Measurements from ENCODE around the gene FER1L5. TPM values are rescaled to one million over a fixed set of nuclear protein-coding genes. Genes with fewer than 3 reads are reported as not detected.

The FER1L5 gene
- total and polyA plus RNA-seq, 2 of the 8 experiments (the other 6 are each of a cell fraction or from before 2014, with no cell fraction given): 0.23 to 0.88 TPM

DNA sequence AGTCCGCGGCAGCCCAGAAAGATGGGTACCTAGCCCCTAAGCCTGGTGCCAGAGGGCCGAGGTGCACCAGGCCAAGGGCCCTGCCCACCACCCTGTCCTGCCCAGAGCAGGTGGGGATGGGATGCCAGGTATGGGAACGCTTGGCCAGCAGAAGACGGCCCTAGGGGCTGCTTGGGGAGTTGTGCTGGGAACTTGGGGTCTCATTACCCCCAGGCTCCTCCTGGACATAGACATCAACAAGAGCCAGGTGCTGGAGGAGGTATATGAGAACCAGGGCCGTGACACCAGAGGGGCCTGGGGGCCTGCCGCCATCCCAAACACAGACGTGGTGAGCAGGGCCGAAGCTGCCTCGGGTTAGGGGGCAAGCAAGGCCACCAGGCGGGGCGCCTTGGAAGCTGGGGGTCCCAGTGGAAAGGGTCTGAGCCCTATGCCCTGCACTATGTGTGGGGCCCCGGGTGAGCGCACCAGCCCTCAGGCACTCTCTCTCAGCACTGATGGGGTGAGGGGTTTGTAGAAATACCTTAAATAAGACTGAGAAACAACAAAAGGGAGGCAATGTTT, 46.9 kb downstream of the FER1L5 start:
- ChIA-PET POLR2A (ENCODE audit: partially characterized antibody) (interaction anchor here (0.6 to 0.9 kb wide), 3 partner anchors 13 to 28 kb away, joined by 3 to 4 read pairs (median 3); no protein-coding TSS in a partner anchor), CTCF (ENCODE audit: partially characterized antibody) (no interaction called here)
- Histone ChIP-seq H3K4me3 (ENCODE audit: extremely low read depth in 1 of 4, insufficient read depth in 2 of 4, low read depth in 3 of 4, low read length in 4 of 4) (no peak overlapping the region), H4K20me1 (replicated peaks in 1 of 2; ENCODE audit: control insufficient read depth in 1 of 2, insufficient read depth in 2 of 2, low read length in 2 of 2) (no peaks in the 10 kb centered on the region), H3K9me3 (ENCODE audit: insufficient read depth in 2 of 2, low read depth in 1 of 2, low read length in 1 of 2) (no peaks in the 10 kb centered on the region), H2AFZ (ENCODE audit: low read length) (no peak overlapping the region), H2BK120ac (replicated peaks; ENCODE audit: low read depth, low read length) (no peak overlapping the region), H3K4me2 (ENCODE audit: insufficient read depth in 1 of 2, low read depth in 2 of 2, low read length in 2 of 2) (no peak overlapping the region), H3K56ac (replicated peaks; ENCODE audit: insufficient read length, low read depth, low read length) (no peak overlapping the region), H3K79me1 (ENCODE audit: low read depth, low read length) (no peaks in the 10 kb centered on the region), H4K91ac (replicated peaks; ENCODE audit: insufficient read length, low read length) (no peak overlapping the region), H3K4ac (replicated peaks; ENCODE audit: insufficient read length, low read depth, low read length) (no peak overlapping the region), H3K18ac (ENCODE audit: extremely low read depth, low read length) (no peak overlapping the region), H3K79me2 (ENCODE audit: control insufficient read depth in 1 of 2, insufficient read depth in 2 of 2, low read length in 2 of 2) (no peaks in the 10 kb centered on the region), H3K27me3 (replicated peaks in 1 of 4; ENCODE audit: control insufficient read depth in 3 of 4, extremely low read depth in 1 of 4, insufficient read depth in 3 of 4, low read length in 3 of 4) (no peaks in the 10 kb centered on the region), H3K23me2 (ENCODE audit: low read depth, low read length) (no peaks in the 10 kb centered on the region), H3K9ac (replicated peaks in 1 of 4; ENCODE audit: extremely low read depth in 1 of 4, low read depth in 3 of 4, low read length in 3 of 4) (no peak overlapping the region), H4K5ac (ENCODE audit: insufficient read length, low read depth, low read length) (no peak overlapping the region), H3K36me3 (ENCODE audit: control insufficient read depth in 2 of 4, insufficient read depth in 4 of 4, low read length in 3 of 4) (no peaks in the 10 kb centered on the region), H2BK15ac (ENCODE audit: low read length) (no peak overlapping the region), H2BK12ac (ENCODE audit: low read depth, low read length) (no peak overlapping the region), H3K14ac (ENCODE audit: insufficient read length) (no peak overlapping the region), H3K27ac (ENCODE audit: low read depth, low read length) (no peak overlapping the region), H3K23ac (ENCODE audit: insufficient read length) (no peak overlapping the region), H2BK20ac (ENCODE audit: low read length) (no peak overlapping the region), H2AK5ac (ENCODE audit: low read depth, low read length) (no peak overlapping the region), H4K8ac (ENCODE audit: extremely low read depth, insufficient read depth, low read length) (peak overlapping the region; percentile 59; the same call in 1 of the 2 replicates), H2BK5ac (ENCODE audit: low read depth, low read length) (no peak overlapping the region), H3K4me1 (replicated peaks in 1 of 4; ENCODE audit: control insufficient read depth in 3 of 4, insufficient read depth in 4 of 4, low read length in 3 of 4) (peaks cover 0 to 6% (median under 1%) of the 10 kb centered on the region in 4 experiments; a peak in 3 of 7 replicates)
- 94% methylated on average over 14 of the region's 14 CpGs; no CpG with 5 or more reads in 1 of the 2 experiments for WGBS, 2 experiments (ENCODE audit: extremely low coverage in 1 of 2, insufficient coverage in 1 of 2, insufficient read length in 1 of 2, insufficient replicate concordance in 2 of 2, low coverage in 1 of 2, low lambda C conversion rate in 2 of 2, missing lambda C conversion rate in 1 of 2)
- TF ChIP-seq GABPA (IDR thresholded peaks at IDR 0.05; ENCODE audit: borderline replicate concordance, insufficient read depth, low read length): no peak
- no peak for TF ChIP-seq EP300 (IDR thresholded peaks at IDR 0.05; ENCODE audit: borderline replicate concordance in 1 of 2, low read depth in 2 of 2, low read length in 2 of 2)
- no peak for TF ChIP-seq KDM5A (IDR thresholded peaks at IDR 0.05; ENCODE audit: low read length)
- TF ChIP-seq POLR2A (IDR thresholded peaks at IDR 0.05; ENCODE audit: control extremely low read depth in 1 of 2, low read depth in 2 of 2, low read length in 2 of 2): no peak
- no peak for TF ChIP-seq SAP30 (IDR thresholded peaks at IDR 0.05; ENCODE audit: insufficient read depth, insufficient replicate concordance, low read length)
- no peak for TF ChIP-seq SP2 (IDR thresholded peaks at IDR 0.05; ENCODE audit: low read length)
- TF ChIP-seq TCF12 (IDR thresholded peaks at IDR 0.05; ENCODE audit: low read depth, low read length): no peak
- TF ChIP-seq ZNF274 (IDR thresholded peaks at IDR 0.05; ENCODE audit: borderline replicate concordance, extremely low read depth, low read length): no peak
- no peak for TF ChIP-seq POU5F1 (IDR thresholded peaks at IDR 0.05; ENCODE audit: low read depth, low read length)
- no peak for TF ChIP-seq TAF1 (IDR thresholded peaks at IDR 0.05; ENCODE audit: low read depth, low read length)
- TF ChIP-seq KDM1A (IDR thresholded peaks at IDR 0.05; ENCODE audit: borderline replicate concordance, low read length): no peak
- no peak for TF ChIP-seq TBP (IDR thresholded peaks at IDR 0.05; ENCODE audit: low read depth, low read length)
- TF ChIP-seq, protein P1, sequence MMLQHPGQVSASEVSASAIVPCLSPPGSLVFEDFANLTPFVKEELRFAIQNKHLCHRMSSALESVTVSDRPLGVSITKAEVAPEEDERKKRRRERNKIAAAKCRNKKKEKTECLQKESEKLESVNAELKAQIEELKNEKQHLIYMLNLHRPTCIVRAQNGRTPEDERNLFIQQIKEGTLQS (IDR thresholded peaks at IDR 0.05; ENCODE audit: insufficient read depth, low read depth, low read length): no peak
- TF ChIP-seq POLR2AphosphoS5 (IDR thresholded peaks at IDR 0.05; ENCODE audit: low read depth, low read length): no peak
- DNase-seq (ENCODE audit: low read depth in 1 of 2, low spot score in 2 of 2): no peak
- no peak for FAIRE-seq
